ENCODE data around the gene SUSD4.

Gene SUSD4

GRCh38 chr1:223337174-223337869 is 26.7 kb downstream of the SUSD4 start:
- no peak for TF ChIP-seq POU2F2 (IDR thresholded peaks at IDR 0.05; ENCODE audit: low read depth, low read length)
- TF ChIP-seq SPI1 (IDR thresholded peaks at IDR 0.05; ENCODE audit: low read depth, low read length): no peak
- TF ChIP-seq PAX5 (IDR thresholded peaks at IDR 0.05; ENCODE audit: insufficient read depth, low read length, severe bottlenecking): no peak
- no peak for TF ChIP-seq TAF1 (IDR thresholded peaks at IDR 0.05; ENCODE audit: low read depth, low read length)
- TF ChIP-seq POLR2A (IDR thresholded peaks at IDR 0.05; ENCODE audit: low read depth, low read length): no peak
- no peak for TF ChIP-seq POLR2AphosphoS5 (IDR thresholded peaks at IDR 0.05; ENCODE audit: low read depth, low read length)
- no peak for DNase-seq (ENCODE audit: insufficient read length, low spot score)
- no peak for FAIRE-seq

DNA sequence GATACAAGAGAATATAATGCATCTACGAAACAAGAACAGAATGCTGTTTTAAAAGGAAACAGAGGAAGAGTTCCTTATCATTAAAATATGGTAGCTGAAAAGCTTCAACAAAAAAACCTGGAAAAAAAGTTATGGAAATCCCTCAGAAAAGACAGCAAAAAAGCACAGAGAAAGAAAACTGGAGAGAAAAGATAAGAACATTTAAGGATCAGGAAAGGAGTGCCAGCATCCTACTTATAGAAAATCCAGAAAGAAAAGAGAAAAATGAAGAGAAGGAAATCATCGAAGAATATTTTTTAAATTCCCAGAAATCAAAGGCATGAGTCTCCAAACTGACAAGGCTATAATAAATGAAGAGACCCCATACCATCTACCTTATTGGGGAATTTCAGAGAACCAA is 29.8 kb downstream of the SUSD4 start:
- no peak for TF ChIP-seq POU2F2 (IDR thresholded peaks at IDR 0.05; ENCODE audit: low read depth, low read length)
- no peak for TF ChIP-seq POLR2AphosphoS5 (IDR thresholded peaks at IDR 0.05; ENCODE audit: low read depth, low read length)
- TF ChIP-seq POLR2A (IDR thresholded peaks at IDR 0.05; ENCODE audit: low read depth, low read length): no peak
- no peak for TF ChIP-seq PAX5 (IDR thresholded peaks at IDR 0.05; ENCODE audit: insufficient read depth, low read length, severe bottlenecking)
- TF ChIP-seq TAF1 (IDR thresholded peaks at IDR 0.05; ENCODE audit: low read depth, low read length): no peak
- TF ChIP-seq SPI1 (IDR thresholded peaks at IDR 0.05; ENCODE audit: low read depth, low read length): no peak
- DNase-seq (ENCODE audit: insufficient read length, low spot score) (no peak), FAIRE-seq (no peak)

GRCh38 chr1:223332997-223333396 is 31.0 kb downstream of the SUSD4 start:
- DNase-seq (ENCODE audit: insufficient read length, low spot score) (no peak), FAIRE-seq (no peak)
- TF ChIP-seq POU2F2 (IDR thresholded peaks at IDR 0.05; ENCODE audit: low read depth, low read length) (no peak), POLR2AphosphoS5 (IDR thresholded peaks at IDR 0.05; ENCODE audit: low read depth, low read length) (no peak), PAX5 (IDR thresholded peaks at IDR 0.05; ENCODE audit: insufficient read depth, low read length, severe bottlenecking) (no peak), TAF1 (IDR thresholded peaks at IDR 0.05; ENCODE audit: low read depth, low read length) (no peak), SPI1 (IDR thresholded peaks at IDR 0.05; ENCODE audit: low read depth, low read length) (no peak), POLR2A (IDR thresholded peaks at IDR 0.05; ENCODE audit: low read depth, low read length) (no peak)

GRCh38 chr1:223331929-223332328 is 32.0 kb downstream of the SUSD4 start:
- TF ChIP-seq SPI1 (IDR thresholded peaks at IDR 0.05; ENCODE audit: low read depth, low read length) (no peak), POLR2A (IDR thresholded peaks at IDR 0.05; ENCODE audit: low read depth, low read length) (no peak), TAF1 (IDR thresholded peaks at IDR 0.05; ENCODE audit: low read depth, low read length) (no peak), PAX5 (IDR thresholded peaks at IDR 0.05; ENCODE audit: insufficient read depth, low read length, severe bottlenecking) (no peak), POLR2AphosphoS5 (IDR thresholded peaks at IDR 0.05; ENCODE audit: low read depth, low read length) (no peak), POU2F2 (IDR thresholded peaks at IDR 0.05; ENCODE audit: low read depth, low read length) (no peak)
- FAIRE-seq (no peak), DNase-seq (ENCODE audit: insufficient read length, low spot score) (no peak)

DNA sequence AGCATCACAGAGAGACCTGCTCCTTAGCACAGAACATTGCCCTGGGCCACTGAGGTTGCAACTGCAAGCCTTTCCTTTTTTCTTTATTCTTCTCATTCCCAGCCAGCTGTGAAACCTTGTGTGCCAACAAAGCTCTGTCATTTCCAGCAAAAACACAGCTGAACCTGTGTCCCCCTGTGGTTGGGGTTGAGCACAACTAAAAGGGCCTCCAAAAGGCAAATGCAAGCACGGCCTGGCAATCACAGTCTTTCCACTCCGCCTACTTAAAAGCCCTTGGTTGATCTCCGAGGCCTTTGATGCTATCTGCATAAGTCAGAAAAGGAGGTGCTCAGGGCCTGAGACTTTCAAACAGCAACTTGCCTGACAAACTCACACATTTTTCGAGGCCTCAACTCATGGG is 32.7 kb downstream of the SUSD4 start:
- no peak for FAIRE-seq
- DNase-seq (ENCODE audit: insufficient read length, low spot score): no peak
- TF ChIP-seq POU2F2 (IDR thresholded peaks at IDR 0.05; ENCODE audit: low read depth, low read length) (no peak), SPI1 (IDR thresholded peaks at IDR 0.05; ENCODE audit: low read depth, low read length) (no peak), PAX5 (IDR thresholded peaks at IDR 0.05; ENCODE audit: insufficient read depth, low read length, severe bottlenecking) (no peak)

- TF ChIP-seq POLR2AphosphoS5 (IDR thresholded peaks at IDR 0.05; ENCODE audit: low read depth, low read length) (no peak), POU2F2 (IDR thresholded peaks at IDR 0.05; ENCODE audit: low read depth, low read length) (no peak), SPI1 (IDR thresholded peaks at IDR 0.05; ENCODE audit: low read depth, low read length) (no peak), POLR2A (IDR thresholded peaks at IDR 0.05; ENCODE audit: low read depth, low read length) (no peak), TAF1 (IDR thresholded peaks at IDR 0.05; ENCODE audit: low read depth, low read length) (no peak), PAX5 (IDR thresholded peaks at IDR 0.05; ENCODE audit: insufficient read depth, low read length, severe bottlenecking) (no peak)
- no peak for FAIRE-seq
- DNase-seq (ENCODE audit: insufficient read length, low spot score): no peak
These were observed 33.5 kb downstream of the SUSD4 start for GRCh38 chr1:223330466-223330865.

- TF ChIP-seq POLR2A (IDR thresholded peaks at IDR 0.05; ENCODE audit: low read depth, low read length): no peak
- TF ChIP-seq PAX5 (IDR thresholded peaks at IDR 0.05; ENCODE audit: insufficient read depth, low read length, severe bottlenecking): no peak
- no peak for FAIRE-seq
These were observed 34.1 kb downstream of the SUSD4 start for GRCh38 chr1:223329664-223330415.

GRCh38 chr1:223329252-223329651 is 34.7 kb downstream of the SUSD4 start:
- DNase-seq (ENCODE audit: insufficient read length, low spot score) (no peak), FAIRE-seq (no peak)
- TF ChIP-seq SPI1 (IDR thresholded peaks at IDR 0.05; ENCODE audit: low read depth, low read length) (no peak), POLR2AphosphoS5 (IDR thresholded peaks at IDR 0.05; ENCODE audit: low read depth, low read length) (no peak), PAX5 (IDR thresholded peaks at IDR 0.05; ENCODE audit: insufficient read depth, low read length, severe bottlenecking) (no peak), POLR2A (IDR thresholded peaks at IDR 0.05; ENCODE audit: low read depth, low read length) (no peak), POU2F2 (IDR thresholded peaks at IDR 0.05; ENCODE audit: low read depth, low read length) (no peak), TAF1 (IDR thresholded peaks at IDR 0.05; ENCODE audit: low read depth, low read length) (no peak)

More at GRCh38 chr1:223329664-223330415, 34.1 kb downstream of the SUSD4 start:
- no peak for DNase-seq (ENCODE audit: insufficient read length, low spot score)

GRCh38 chr1:223328566-223328965 is 35.4 kb downstream of the SUSD4 start:
- TF ChIP-seq POU2F2 (IDR thresholded peaks at IDR 0.05; ENCODE audit: low read depth, low read length): no peak
- no peak for TF ChIP-seq POLR2A (IDR thresholded peaks at IDR 0.05; ENCODE audit: low read depth, low read length)
- TF ChIP-seq SPI1 (IDR thresholded peaks at IDR 0.05; ENCODE audit: low read depth, low read length): no peak
- TF ChIP-seq TAF1 (IDR thresholded peaks at IDR 0.05; ENCODE audit: low read depth, low read length): no peak
- TF ChIP-seq PAX5 (IDR thresholded peaks at IDR 0.05; ENCODE audit: insufficient read depth, low read length, severe bottlenecking): no peak
- no peak for TF ChIP-seq POLR2AphosphoS5 (IDR thresholded peaks at IDR 0.05; ENCODE audit: low read depth, low read length)
- FAIRE-seq (no peak), DNase-seq (ENCODE audit: insufficient read length, low spot score) (no peak)
